A673 (cell line): ENCODE results near the gene SLC29A3. TPM values are rescaled to one million over a fixed set of nuclear protein-coding genes. Genes with fewer than 3 reads are reported as not detected.

Source experiments
- BruUV-seq: library from RNA; stranded (reverse); fragments of 400-500 nt; replicated peaks from 2 replicates; lab custom pipeline; 2021; lab: Mats Ljungman, UMichigan
- CTCF ChIA-PET: fragments of 300-600 bp; sonication (Branson Sonifier 250); formaldehyde crosslinking; loops from one replicate; lab custom pipeline; 2022; ENCODE audit warnings: antibody characterized with exemption; lab: Charles Lee
- POLR2A ChIA-PET: fragments of 300-600 bp; sonication (Branson Sonifier 250); formaldehyde crosslinking; loops from one replicate; lab custom pipeline; 2022; ENCODE audit warnings: antibody characterized with exemption; ENCODE audit not compliant: low non-redundant PET; lab: Charles Lee
- DNase-seq: peaks from one replicate; pipeline ENCODE4 v3.0.0-alpha.2; 2015; ENCODE audit warnings: low spot score
- H3K27ac ChIP-seq: fragments of 200-600 bp; sonication (generic); 2 replicates; pipeline ENCODE4 v1.5.1; 2016; ENCODE audit warnings: mixed run types, low read depth, mild to moderate bottlenecking, mixed read lengths, antibody characterized with exemption, low read length; ENCODE audit not compliant: poor library complexity, severe bottlenecking
- H3K27me3 ChIP-seq: fragments of 200-600 bp; sonication (generic); replicated peaks from 2 replicates; pipeline ENCODE4 v1.6.1; 2017; ENCODE audit warnings: mixed run types, low read depth, mild to moderate bottlenecking, mixed read lengths, antibody characterized with exemption, low read length; ENCODE audit not compliant: insufficient read depth, poor library complexity
- H3K36me3 ChIP-seq: fragments of 200-600 bp; sonication (generic); 2 replicates; pipeline ENCODE4 v1.6.1; 2016; ENCODE audit warnings: mixed run types, mild to moderate bottlenecking, mixed read lengths, antibody characterized with exemption, low read length; ENCODE audit not compliant: insufficient read depth, poor library complexity, severe bottlenecking
- H3K4me1 ChIP-seq: fragments of 200-600 bp; sonication (generic); 2 replicates; pipeline ENCODE4 v1.6.1; 2017; ENCODE audit warnings: mixed run types, mild to moderate bottlenecking, mixed read lengths, antibody characterized with exemption, low read length; ENCODE audit not compliant: insufficient read depth, poor library complexity, severe bottlenecking
- H3K4me3 ChIP-seq: fragments of 200-600 bp; sonication (generic); 2 replicates; pipeline ENCODE4 v1.5.1; 2016; ENCODE audit warnings: low read depth, mixed run types, mild to moderate bottlenecking, mixed read lengths, low read length; ENCODE audit not compliant: poor library complexity, severe bottlenecking
- H3K9me3 ChIP-seq: fragments of 200-600 bp; sonication (generic); 2 replicates; pipeline ENCODE4 v1.6.1; 2016; ENCODE audit warnings: mixed run types, low read depth, mild to moderate bottlenecking, mixed read lengths, antibody characterized with exemption, low read length; ENCODE audit not compliant: poor library complexity, severe bottlenecking
- CTCF ChIP-seq: fragments of 300-800, 200-600 bp; sonication (generic); conservative IDR thresholded peaks from 2 replicates; pipeline ENCODE4 v1.5.1; 2017; ENCODE audit warnings: low read depth, mild to moderate bottlenecking, antibody characterized with exemption, low read length, moderate library complexity, mixed read lengths
- EZH2 ChIP-seq: fragments of 200-600 bp; sonication (generic); IDR thresholded peaks from 2 replicates; pipeline ENCODE4 v1.6.1; 2017; ENCODE audit warnings: borderline replicate concordance, low read depth, mild to moderate bottlenecking, mixed read lengths, antibody characterized with exemption, low read length; ENCODE audit not compliant: poor library complexity, severe bottlenecking
- intact Hi-C: fragments of 100-400 bp; cut with micrococcal nuclease; formaldehyde crosslinking; loops from one replicate; pipeline ENCODE4 v1.10.0; 2022; ENCODE audit not compliant: unreplicated experiment
- total RNA-seq: library from RNA; stranded (reverse); gene quantifications from 2 replicates; pipeline ENCODE4 v1.2.3, GENCODE V29; 2021

SLC29A3 gene
- total RNA-seq, 1 experiment from 2014 or later, result 6.1 TPM

GRCh38 chr10:71381611-71382010 lies 62.6 kb downstream of the SLC29A3 start:
- Histone ChIP-seq H3K4me1 (peaks cover 4% of the 10 kb centered on the region), H3K4me3 (no peak overlapping the region), H3K27me3 (no peaks in the 10 kb centered on the region), H3K9me3 (no peaks in the 10 kb centered on the region), H3K36me3 (no peaks in the 10 kb centered on the region), H3K27ac (no peak overlapping the region)
- ChIA-PET POLR2A (no interaction called here), CTCF (no interaction called here)
- intact Hi-C loops, result loop anchor here (5.0 kb wide), 1 partner anchor 326 kb away; no protein-coding TSS in a partner anchor
- no peak for DNase-seq
- TF ChIP-seq EZH2 (no peak), CTCF (no peak)
- BruUV-seq, result no TSS peak

- DNase-seq, result no peak
- ChIA-PET POLR2A (no interaction called here), CTCF (no interaction called here)
- TF ChIP-seq CTCF (no peak), EZH2 (no peak)
- Histone ChIP-seq H3K27ac (no peak overlapping the region), H3K4me1 (peaks cover under 1% of the 10 kb centered on the region), H3K27me3 (no peaks in the 10 kb centered on the region), H3K36me3 (no peaks in the 10 kb centered on the region), H3K9me3 (no peaks in the 10 kb centered on the region), H3K4me3 (no peak overlapping the region)
- intact Hi-C loops, result loop anchor here (5.0 kb wide), 1 partner anchor 325 kb away; no protein-coding TSS in a partner anchor
- BruUV-seq, result no TSS peak
These were observed 63.0 kb downstream of the SLC29A3 start for GRCh38 chr10:71382028-71382427.

GRCh38 chr10:71382757-71383156 lies 63.7 kb downstream of the SLC29A3 start:
- Histone ChIP-seq H3K27me3 (no peaks in the 10 kb centered on the region), H3K9me3 (no peaks in the 10 kb centered on the region), H3K4me3 (no peak overlapping the region), H3K36me3 (no peaks in the 10 kb centered on the region), H3K4me1 (no peaks in the 10 kb centered on the region), H3K27ac (no peak overlapping the region)
- TF ChIP-seq EZH2 (no peak), CTCF (no peak)
- ChIA-PET CTCF (no interaction called here), POLR2A (interaction anchor here (0.5 kb wide), 1 partner anchor 1482 kb away, joined by 3 read pairs; no protein-coding TSS in a partner anchor)
- no peak for DNase-seq
- intact Hi-C loops, result loop anchor here (5.0 kb wide), 1 partner anchor 325 kb away; no protein-coding TSS in a partner anchor
- BruUV-seq, result no TSS peak
